Breast epithelium (tissue), 4 donors: ENCODE measurements around the gene TBCCD1. TPM values are rescaled to one million over a fixed set of nuclear protein-coding genes. Genes with fewer than 3 reads are reported as not detected.

Experiments
- DNase-seq, 2 donors: peaks; one replicate each; pipeline ENCODE4 v3.0.0-alpha.2; 2019; ENCODE audit warnings: low spot score in 2 of 2
- H3K27ac ChIP-seq, 2 donors: fragments of 200-600 bp; sonication (generic) in 1 of 2; one replicate each; pipeline ENCODE4 v1.5.1; 2016 to 2019; ENCODE audit warnings: mild to moderate bottlenecking in 1 of 2
- H3K27me3 ChIP-seq, 2 donors: fragments of 200-600 bp; sonication (generic) in 1 of 2; one replicate each; pipeline versions ENCODE4 v1.5.1 to v1.6.0; 2017 to 2019; ENCODE audit warnings: control low read depth in 1 of 2, mild to moderate bottlenecking in 1 of 2
- H3K36me3 ChIP-seq: fragments of 200-600 bp; one replicate; pipeline ENCODE4 v1.5.1; 2019
- H3K4me1 ChIP-seq, 2 donors: fragments of 200-600 bp; sonication (generic); one replicate each; pipeline ENCODE4 v1.5.1; 2016 to 2019; ENCODE audit warnings: control low read depth in 1 of 2
- H3K4me3 ChIP-seq, 3 donors: fragments of 200-600 bp; sonication (generic); 1 replicate in 2 of 3; 2 replicates in 1 of 3; pipeline ENCODE4 v1.5.1; 2016 to 2019; ENCODE audit warnings: mild to moderate bottlenecking in 3 of 3, moderate library complexity in 2 of 3
- H3K9me3 ChIP-seq, 2 donors: fragments of 200-600 bp; sonication (generic) in 1 of 2; one replicate each; pipeline ENCODE4 v1.5.1; 2016 to 2019; ENCODE audit warnings: control low read depth in 1 of 2
- CTCF ChIP-seq, 3 donors: fragments of 450-650 bp; IDR thresholded peaks; one replicate each; pipeline ENCODE4 v1.5.1; 2016 to 2017; ENCODE audit warnings: antibody characterized with exemption in 3 of 3, mild to moderate bottlenecking in 3 of 3, moderate library complexity in 3 of 3
- POLR2A ChIP-seq: fragments of 450-650 bp; IDR thresholded peaks from one replicate; pipeline ENCODE4 v1.6.1; 2016; ENCODE audit warnings: antibody characterized with exemption, mild to moderate bottlenecking, moderate library complexity
- POLR2AphosphoS5 ChIP-seq, 3 donors: sonication (generic); formaldehyde crosslinking; IDR thresholded peaks; one replicate each; pipeline ENCODE4 v1.6.1; 2017; ENCODE audit warnings: antibody characterized with exemption in 3 of 3
- intact Hi-C: fragments of 100-400 bp; cut with DNase I; formaldehyde crosslinking; loops from one replicate; pipeline ENCODE4 v1.15.1; 2023; ENCODE audit warnings: low total_unique reads
- total RNA-seq, 3 donors: library from RNA; depleted of rRNA; stranded (reverse); fragments of >200 nt; gene quantifications; one replicate each; pipeline ENCODE4 v1.1.0, GENCODE V29; 2016

The TBCCD1 gene
- total RNA-seq, 3 donors from 2014 or later = 15.0 to 19.6 (median 17.4) TPM

GRCh38 chr3:186593862-186594261 lies 26.7 kb upstream of the TBCCD1 start:
- H3K4me1 ChIP-seq = no peaks in the 10 kb centered on the region
- H3K27me3 ChIP-seq = no peaks in the 10 kb centered on the region
- no peak for DNase-seq
- intact Hi-C loops = no loop called here
- no peaks in the 10 kb centered on the region for H3K36me3 ChIP-seq
- no peaks in the 10 kb centered on the region for H3K9me3 ChIP-seq
- no peak overlapping the region for H3K4me3 ChIP-seq
- H3K27ac ChIP-seq = no peak overlapping the region
- TF ChIP-seq CTCF (IDR thresholded peaks at IDR 0.05) (no peak), POLR2A (no peak), POLR2AphosphoS5 (IDR thresholded peaks at IDR 0.05) (no peak)

- intact Hi-C loops = no loop called here
- H3K27ac ChIP-seq = no peak overlapping the region
Measured at GRCh38 chr3:186592682-186593081, 25.5 kb upstream of the TBCCD1 start.

GRCh38 chr3:186590580-186591295 lies 23.6 kb upstream of the TBCCD1 start:
- TF ChIP-seq POLR2AphosphoS5 (IDR thresholded peaks at IDR 0.05) (no peak), POLR2A (no peak), CTCF (IDR thresholded peaks at IDR 0.05) (no peak)
- Histone ChIP-seq H3K27me3 (no peaks in the 10 kb centered on the region), H3K36me3 (no peaks in the 10 kb centered on the region), H3K27ac (no peak overlapping the region), H3K9me3 (no peaks in the 10 kb centered on the region), H3K4me1 (no peaks in the 10 kb centered on the region), H3K4me3 (no peak overlapping the region)
- intact Hi-C loops = no loop called here
- DNase-seq = no peak

More at GRCh38 chr3:186592682-186593081, 25.5 kb upstream of the TBCCD1 start:
- Histone ChIP-seq H3K9me3 (no peaks in the 10 kb centered on the region), H3K36me3 (no peaks in the 10 kb centered on the region), H3K27me3 (no peaks in the 10 kb centered on the region), H3K4me1 (no peaks in the 10 kb centered on the region), H3K4me3 (no peak overlapping the region)
- no peak for DNase-seq
- TF ChIP-seq POLR2AphosphoS5 (IDR thresholded peaks at IDR 0.05) = no peak

GRCh38 chr3:186589856-186590579 lies 22.9 kb upstream of the TBCCD1 start:
- intact Hi-C loops = no loop called here

GRCh38 chr3:186589121-186589520 lies 22.0 kb upstream of the TBCCD1 start:
- Histone ChIP-seq H3K4me1 (no peaks in the 10 kb centered on the region), H3K4me3 (no peak overlapping the region), H3K27ac (no peak overlapping the region), H3K9me3 (no peaks in the 10 kb centered on the region), H3K27me3 (no peaks in the 10 kb centered on the region), H3K36me3 (no peaks in the 10 kb centered on the region)
- no peak for TF ChIP-seq POLR2A
- TF ChIP-seq POLR2AphosphoS5 (IDR thresholded peaks at IDR 0.05) = no peak
- no peak for TF ChIP-seq CTCF (IDR thresholded peaks at IDR 0.05)
- intact Hi-C loops = no loop called here
- DNase-seq = no peak

More at GRCh38 chr3:186589856-186590579, 22.9 kb upstream of the TBCCD1 start:
- TF ChIP-seq POLR2AphosphoS5 (IDR thresholded peaks at IDR 0.05) = no peak
- no peak for TF ChIP-seq POLR2A
- TF ChIP-seq CTCF (IDR thresholded peaks at IDR 0.05) = no peak
- Histone ChIP-seq H3K36me3 (no peaks in the 10 kb centered on the region), H3K27me3 (no peaks in the 10 kb centered on the region), H3K4me3 (no peak overlapping the region), H3K4me1 (no peaks in the 10 kb centered on the region), H3K9me3 (no peaks in the 10 kb centered on the region), H3K27ac (no peak overlapping the region)
- no peak for DNase-seq
